ENCODE results near the gene ZNF101. TPM values are rescaled to one million over a fixed set of nuclear protein-coding genes. Genes with fewer than 3 reads are reported as not detected.
A peak's percentile ranks its signal among the peaks of the same experiment; 100 is the strongest.
"Not testable (repeated sequence)": the region's sequence is repeated elsewhere in the genome, so short reads cannot be mapped to it uniquely, and the experiment has no call there.

ZNF101 gene
- polyA plus RNA-seq, 3 donors: 13.2 to 18.4 (median 15.1) TPM

DNA sequence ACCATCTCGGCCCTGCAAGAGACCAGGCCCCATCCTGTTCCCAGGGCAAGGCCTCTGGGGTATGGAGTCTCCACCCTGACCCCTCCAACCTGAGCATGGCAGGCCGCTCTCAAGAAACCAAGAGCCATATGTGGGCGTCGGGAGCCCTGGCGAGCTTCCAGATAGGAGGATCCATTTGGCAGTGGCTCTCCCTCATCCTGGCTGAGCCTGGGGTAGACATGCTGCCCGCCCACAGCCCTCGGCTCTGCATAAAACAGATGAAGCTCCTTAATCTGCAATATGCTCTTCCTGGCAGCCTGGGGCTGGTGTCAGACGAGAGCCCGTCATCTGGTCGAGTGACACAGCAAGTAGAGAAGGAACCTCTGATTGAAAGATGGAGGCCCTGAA is 11.2 kb upstream of the ZNF101 start:
- no peak for DNase-seq

DNA sequence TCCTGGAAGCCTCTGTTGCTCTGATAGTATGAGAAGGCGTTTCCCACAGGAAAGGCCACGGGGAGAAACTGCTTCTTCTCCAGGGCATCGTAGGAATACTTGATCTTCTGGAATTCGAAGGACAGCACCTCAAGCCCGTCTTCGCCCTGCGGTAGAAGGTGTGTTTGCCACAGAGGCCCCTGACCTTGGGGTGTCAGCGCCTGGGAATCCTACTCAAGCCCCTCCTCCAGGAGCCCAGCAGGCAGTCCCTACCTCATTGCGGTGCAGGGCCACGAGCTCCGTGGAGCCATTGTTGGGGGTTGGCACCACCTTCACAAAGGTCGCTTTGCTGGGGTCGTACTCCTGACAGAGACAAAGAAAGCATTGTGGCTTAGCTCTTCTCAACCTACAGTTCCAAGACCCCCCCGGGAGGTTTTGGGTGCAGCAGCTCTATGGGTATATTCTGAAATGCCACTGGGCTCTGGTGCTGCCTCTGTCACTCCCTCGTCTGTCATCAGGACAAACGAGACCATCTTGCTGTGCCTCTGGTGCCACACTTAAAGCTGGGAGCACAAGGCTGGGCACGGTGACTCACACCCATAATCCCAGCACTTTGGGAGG is 8.9 kb upstream of the ZNF101 start:
- DNase-seq: no peak

DNA sequence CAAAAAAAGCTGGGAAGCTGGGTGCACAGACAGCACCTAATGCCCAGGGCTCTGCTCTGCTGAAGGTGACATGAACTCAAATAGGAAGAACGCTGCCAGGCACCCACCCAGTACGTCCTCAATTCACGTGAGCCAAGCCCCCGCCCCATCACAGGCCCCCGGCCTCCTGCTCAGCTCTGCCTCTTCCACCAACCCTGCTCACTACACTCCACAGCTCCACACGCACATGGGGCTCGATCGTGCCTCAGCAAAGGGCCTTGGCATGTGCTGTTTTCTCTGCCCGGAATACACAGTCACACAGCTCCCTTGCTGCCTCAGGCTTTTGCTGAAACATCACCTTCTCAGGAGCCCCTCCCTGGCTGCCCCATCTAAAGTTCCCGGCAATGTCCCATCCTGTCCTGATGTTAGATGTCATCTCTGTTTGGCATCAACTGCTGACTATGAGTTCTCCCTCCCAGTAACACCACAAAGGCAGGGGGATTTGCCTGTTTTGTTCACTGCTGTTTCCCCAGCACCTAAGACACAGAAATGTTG is 7.4 kb upstream of the ZNF101 start:
- DNase-seq: no peak

DNA sequence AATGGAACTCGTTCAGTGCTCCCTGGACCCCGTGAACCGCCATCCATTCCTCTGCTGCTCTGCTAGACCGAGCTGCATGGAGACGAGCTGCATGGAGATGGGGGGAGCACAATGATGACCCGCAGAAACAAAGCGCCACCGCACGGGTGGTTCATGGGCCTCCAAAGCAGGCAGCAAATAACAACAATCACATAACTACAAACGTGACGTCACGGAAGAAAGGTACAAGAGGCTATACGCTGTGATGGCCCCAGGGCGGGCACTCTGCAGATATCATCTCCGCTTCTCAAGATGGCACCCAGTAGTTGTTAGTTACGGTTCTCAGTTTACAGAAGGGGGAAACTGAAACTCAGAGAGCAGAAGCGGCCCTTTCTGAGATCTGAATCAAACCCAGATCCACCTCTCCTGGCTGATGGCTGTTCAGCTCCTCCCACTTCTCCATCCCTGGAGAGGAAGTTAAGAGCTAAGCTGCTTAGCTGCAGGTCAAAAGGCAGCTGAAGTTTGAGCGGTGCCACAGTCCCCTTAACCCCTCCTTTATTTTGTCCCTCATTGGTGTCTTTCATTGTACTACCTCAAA is 6.9 kb upstream of the ZNF101 start:
- DNase-seq: no peak

DNA sequence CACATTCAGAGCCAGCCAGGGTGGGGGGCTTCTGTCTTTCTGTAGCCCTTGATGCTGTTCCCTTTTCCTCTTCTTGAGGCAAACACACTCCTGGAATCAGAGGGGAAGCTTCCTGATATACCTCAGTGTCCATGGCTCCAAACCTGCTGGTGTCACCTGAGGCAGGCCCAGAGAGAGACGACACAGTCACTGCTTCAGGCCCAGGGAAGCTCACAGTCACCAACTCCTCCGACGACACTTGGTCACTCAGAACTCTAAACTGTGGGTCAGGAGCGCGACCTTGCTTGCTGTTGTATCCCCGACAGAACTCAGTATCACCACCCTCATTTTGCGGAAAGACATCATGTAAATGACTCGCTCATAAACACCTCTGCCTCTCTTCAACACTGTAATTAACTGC is 6.3 kb upstream of the ZNF101 start:
- no peak for DNase-seq

DNA sequence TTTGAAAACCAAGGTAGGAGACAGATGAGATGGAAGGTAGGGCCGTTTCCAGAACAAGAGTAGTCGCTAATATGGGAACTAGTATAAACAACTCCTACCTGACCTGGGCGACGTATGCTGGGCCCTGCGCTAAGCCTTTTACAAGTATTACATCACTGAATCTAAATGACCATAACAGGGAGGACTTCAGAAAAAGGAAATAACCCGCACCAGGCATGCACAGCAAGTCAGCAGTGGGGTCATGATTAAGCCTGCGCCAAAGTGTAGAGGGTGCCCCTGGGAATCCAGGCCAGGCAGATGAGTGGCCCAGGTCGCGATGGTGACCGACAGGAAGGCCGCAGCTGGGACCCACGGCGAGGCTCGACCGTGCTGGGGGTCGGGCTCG is 5.8 kb upstream of the ZNF101 start:
- DNase-seq: no peak

DNA sequence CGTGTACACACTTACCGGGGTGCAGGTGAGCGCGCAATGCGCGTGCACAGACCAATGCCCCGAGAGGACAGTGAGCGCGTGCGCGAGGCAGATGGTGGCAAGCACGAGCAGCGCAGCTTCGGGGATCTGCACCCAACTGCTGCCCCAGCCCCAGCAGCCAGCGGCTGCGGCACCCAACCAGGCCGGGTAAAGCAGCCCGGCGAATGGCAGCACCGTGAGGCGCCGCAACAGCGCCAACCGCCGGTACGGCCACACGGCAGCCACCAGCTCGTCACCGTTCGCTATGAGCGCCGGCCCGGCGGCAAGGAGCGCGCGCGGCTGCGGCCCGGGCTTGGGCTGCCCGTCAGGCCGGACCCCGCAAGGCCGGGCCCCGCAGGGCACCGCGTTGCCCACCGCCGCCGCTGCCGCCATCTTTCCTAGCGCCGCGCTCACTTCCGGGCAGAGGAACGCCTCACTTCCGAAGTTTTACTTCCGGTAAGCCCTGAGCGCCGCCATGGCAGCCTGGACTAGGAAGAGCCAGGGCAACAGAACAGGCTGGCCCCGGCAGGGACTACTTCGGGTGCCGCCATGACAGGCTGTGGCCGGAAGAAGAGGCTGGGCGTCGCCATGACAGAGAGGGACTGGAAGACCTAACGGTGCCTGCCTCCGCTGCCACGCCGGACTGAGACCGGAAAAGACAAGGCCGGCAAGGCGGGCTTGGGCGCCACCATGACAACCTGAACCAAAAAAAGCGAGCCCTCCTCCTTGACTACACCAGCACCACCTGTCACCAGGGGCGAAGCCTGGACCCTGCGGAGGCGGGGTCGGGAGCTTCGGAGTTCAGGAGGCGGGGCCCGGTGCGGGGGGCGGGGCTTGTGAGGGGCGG is 5.2 kb upstream of the ZNF101 start, which contains the start of gene ATP13A1:
TSS of gene ATP13A1 (minus strand) at position 421 of the 865 bp plus-strand sequence. CDS start at position 411, 10 bp downstream.
- peak; percentile 96 for DNase-seq

DNA sequence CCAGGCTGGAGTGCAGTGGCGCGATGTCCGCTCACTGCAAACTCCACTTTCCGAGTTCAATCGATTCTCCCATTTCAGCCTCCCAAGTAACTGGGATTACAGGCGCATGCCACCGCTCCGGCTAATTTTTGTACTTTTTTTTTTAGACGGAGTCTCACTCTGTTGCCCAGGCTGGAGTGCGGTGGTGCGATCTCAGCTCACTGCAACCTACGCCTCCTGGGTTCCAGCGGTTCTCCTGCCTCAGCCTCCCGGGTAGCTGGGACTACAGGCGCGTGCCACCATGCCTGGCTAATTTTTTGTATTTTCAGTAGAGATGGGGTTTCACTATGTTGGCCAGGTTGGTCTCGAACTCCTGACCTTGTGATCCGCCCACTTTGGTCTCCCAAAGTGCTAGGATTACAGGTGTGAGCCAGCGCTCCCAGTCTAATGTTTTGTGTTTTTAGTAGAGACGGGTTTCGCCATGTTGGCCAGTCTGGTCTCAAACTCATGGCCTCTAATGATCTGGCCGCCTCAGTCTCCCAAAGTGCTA is 3.2 kb upstream of the ZNF101 start:
- DNase-seq: not testable (repeated sequence)

DNA sequence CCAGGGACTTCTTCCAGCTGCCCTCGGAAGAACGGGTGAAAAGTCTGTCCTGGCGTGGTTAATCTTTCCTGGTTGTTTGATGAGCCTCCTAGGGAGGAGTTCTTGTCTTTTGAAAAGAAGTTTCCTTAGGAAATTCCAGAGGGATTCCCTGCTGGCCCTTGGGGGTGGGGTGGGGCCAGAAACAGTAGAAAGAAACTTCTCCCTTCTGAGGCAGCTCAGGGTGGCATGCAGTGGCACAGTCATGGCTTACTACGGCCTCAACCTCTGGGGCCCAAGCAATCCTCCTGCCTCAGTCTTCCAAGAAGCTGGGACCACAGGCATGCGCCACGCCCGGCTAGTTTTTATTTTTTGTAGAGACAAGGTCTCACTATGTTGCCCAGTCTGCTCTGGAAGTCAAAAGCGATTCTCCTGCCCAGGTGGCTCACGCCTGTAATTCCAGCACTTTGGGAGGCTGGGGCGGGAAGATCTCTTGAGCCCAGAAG is 1.5 kb downstream of the ZNF101 start:
- DNase-seq: no peak

DNA sequence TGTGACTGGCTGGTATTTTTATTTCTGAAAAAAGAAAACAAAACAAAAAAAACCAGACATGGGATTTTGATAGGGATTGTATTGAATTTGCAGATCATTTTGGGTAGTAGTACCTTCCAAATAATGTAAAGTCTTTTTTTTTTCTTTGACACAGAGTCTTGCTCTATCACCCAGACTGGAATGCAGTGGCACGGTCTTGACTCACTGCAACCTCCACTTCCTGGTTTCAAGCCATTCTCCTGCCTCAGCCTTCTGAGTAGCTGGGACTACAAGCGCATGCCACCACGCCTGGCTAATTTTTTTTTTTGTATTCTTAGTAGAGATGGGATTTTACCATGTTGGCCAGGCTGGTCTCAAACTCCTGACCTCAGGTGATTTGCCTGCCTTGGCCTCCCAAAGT is 4.2 kb downstream of the ZNF101 start:
- DNase-seq: no peak

DNA sequence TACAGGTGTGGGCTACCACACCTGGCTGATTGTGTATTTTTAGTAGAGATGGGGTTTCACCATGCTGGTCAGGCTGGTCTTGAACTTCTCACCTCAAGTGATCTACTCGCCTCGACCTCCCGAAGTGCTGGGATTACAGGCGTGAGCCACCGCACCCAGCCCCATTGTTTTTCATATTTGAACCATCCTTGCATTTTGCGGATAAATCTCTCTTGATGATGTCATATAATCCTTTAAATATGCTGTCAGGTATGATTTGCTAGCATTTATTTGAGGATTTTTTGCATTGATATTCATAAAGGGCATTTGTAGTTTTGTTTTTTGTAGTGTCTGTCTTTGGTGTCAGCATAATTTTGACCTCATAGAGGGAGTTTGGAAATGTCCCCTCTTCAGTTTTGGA is 5.7 kb downstream of the ZNF101 start:
- no peak for DNase-seq

DNA sequence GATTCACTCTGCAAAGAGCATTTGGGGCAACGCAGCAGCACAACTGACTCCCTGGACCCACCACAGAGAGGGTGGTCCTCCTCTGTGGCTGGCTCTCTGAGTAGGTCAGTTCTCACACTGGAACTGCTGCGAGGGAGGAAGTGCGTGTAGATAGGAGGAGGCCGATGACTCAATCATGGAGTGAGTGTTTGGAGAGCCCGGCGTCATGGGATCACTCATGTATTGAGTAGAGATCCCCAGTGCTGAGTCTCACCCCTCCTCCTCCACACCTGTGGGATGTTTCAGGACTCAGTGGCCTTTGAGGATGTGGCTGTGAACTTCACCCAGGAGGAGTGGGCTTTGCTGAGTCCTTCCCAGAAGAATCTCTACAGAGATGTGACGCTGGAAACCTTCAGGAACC is 8.9 kb downstream of the ZNF101 start:
- no peak for DNase-seq

DNA sequence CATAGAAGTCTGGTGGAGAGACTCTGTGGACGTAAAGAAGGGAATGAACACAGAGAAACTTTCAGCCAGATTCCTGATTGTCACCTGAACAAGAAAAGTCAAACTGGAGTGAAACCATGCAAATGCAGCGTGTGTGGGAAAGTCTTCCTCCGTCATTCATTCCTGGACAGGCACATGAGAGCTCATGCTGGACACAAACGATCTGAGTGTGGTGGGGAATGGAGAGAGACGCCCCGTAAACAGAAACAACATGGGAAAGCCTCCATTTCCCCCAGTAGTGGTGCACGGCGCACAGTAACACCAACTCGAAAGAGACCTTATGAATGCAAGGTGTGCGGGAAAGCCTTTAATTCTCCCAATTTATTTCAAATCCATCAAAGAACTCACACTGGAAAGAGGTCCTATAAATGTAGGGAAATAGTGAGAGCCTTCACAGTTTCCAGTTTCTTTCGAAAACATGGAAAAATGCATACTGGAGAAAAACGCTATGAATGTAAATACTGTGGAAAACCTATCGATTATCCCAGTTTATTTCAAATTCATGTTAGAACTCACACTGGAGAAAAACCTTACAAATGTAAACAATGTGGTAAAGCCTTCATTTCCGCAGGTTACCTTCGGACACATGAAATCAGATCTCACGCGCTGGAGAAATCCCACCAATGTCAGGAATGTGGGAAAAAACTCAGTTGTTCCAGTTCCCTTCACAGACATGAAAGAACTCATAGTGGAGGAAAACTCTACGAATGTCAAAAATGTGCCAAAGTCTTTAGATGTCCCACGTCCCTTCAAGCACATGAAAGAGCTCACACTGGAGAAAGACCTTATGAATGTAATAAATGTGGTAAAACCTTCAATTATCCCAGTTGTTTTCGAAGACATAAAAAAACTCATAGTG is 10.8 kb downstream of the ZNF101 start:
- DNase-seq: no peak

DNA sequence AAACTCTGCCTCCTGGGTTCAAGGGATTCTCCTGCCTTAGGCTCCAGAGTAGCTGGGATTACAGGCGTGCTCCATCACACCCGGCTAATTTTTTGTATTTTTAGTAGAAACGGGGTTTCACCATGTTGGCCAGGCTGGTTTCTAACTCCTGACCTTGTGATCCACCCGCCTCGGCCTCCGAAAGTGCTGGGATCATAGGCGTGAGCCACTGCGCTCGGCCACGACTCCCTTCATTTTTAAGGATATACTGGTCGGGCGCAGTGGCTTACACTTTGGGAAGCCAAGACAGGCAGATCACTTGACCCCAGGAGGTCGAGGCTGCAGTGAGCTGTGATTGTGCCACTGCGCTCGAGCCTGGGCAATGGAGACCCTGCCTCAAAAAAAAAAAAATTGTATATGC is 17.5 kb downstream of the ZNF101 start:
- not testable (repeated sequence) for DNase-seq

DNA sequence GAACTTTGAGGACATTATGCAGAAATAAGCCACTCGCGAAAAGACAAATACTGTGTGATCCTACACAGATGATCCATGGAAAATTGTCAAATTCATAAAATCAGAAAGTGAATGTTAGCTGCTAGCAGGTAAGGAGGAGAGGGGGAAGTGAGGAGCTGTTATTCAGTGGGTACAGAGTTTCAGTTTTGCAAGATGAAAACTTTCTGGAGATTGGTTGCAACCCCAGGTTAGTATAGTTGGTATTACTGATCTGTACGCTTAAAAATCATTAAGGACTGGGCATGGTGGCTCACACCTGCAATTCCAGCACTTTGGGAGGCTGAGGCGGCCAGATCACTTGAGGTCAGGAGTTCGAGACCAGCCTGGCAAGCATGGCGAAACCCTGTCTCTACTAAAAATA is 17.9 kb downstream of the ZNF101 start:
- no peak for DNase-seq

DNA sequence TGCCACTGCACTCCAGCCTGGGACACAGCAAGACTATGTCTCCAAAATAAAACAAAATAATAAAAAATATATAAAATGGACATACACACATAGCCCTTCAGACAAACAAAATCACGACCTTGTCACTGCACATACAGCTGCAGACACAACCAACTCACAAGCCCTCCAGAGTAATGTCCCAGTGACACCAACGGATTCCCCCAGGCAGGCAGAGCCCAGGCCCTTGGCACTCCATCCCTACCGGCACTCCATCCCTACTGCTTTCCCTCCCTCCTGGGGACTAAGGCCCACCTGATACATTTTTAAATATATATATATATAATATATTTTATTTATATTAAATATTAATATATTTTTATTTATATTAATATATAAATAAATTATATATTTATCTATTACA is 18.5 kb downstream of the ZNF101 start:
- no peak for DNase-seq

DNA sequence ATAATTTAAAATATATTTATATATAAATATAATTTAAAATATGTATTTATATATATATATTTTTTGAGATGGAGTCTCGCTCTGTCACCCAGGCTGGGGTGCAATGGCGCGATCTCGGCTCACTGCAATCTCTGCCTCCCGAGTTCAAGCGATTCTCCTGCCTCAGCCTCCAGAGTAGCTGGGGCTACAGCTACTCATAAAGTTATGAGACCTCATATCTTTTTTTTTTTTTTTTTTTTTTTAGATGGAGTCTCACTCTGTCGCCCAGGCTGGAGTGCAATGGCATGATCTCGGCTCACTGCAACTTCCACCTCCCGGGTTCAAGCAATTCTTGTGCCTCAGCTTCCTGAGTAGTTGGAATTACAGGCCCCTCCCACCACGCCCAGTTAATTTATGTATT is 20.4 kb downstream of the ZNF101 start:
- not testable (repeated sequence) for DNase-seq

DNA sequence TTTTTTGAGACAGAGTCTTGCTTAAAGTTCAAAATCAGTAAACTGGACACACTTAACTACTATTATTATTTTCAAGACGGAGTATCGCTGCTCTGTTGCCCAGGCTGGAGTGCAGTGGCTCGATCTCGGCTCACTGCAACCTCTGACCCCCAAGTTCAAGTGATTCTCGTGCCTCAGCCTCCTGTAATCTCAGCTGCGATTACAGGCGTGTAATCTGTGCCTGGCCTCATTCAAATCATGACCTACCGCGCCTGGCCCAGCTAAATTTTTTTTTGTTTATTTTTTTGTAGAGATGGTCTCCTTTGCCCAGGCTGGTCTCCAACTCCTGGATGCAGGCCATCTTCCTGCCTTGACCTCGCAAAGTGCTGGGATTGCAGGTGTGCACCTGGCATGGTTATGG is 23.0 kb downstream of the ZNF101 start:
- DNase-seq: no peak

DNA sequence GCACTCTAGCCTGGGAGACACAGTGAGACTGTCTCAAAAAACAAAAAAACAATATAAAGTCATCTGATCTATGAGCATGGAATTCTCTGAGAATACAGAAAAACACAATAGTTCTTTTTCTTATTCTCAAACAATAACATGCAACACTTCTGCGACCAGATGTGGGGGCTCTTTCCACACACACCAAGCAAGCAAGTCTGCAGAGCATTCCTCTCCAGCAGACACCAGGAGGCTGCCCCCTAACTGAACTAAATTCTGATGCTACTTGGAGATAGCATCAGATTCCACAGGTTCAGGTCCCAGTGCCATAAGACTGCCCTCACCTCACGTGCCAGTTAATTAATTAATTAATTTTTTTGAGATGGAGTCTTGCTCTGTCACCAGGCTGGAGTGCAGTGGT is 27.7 kb downstream of the ZNF101 start:
- no peak for DNase-seq

DNA sequence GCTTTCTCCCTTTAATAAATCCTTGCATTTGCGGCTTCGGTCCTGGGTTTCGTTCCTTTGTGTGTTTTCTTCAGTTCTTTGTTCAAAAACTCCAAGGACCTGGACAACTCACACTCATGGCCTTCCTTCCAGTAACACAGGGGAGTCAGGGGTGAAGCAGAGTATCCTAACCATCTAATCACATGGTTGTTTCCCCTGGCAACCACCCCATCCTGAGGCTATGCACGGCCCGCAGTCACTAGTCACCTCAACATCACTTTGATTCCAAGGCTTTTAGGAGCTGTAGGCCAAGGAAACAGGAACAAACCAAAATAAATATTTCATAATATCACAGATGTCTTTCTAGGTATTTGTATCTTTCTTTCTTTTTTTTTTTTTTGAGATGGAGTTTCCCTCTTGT is 28.9 kb downstream of the ZNF101 start:
- DNase-seq: no peak

DNA sequence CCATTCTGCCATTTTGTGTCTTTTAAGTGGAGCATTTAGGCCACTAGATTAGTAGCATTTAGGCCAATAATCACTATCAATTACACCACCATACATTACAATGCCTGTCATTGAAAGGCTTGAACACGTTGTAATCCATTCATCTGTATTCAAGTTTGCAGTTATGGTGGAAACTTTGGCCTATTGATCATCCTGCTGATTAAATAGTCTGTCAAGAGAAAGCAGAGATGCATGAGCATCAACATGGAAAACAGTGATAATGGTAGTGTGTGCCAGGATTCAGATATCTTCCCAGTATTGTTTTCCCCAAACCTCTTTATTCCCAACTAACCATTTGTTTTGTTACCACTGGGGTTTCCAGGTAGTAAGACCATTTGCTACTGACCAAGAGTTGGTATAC is 31.9 kb downstream of the ZNF101 start:
- DNase-seq: not testable (repeated sequence)
